Head of caudate nucleus (tissue), 42 donors: Measurements from ENCODE around the gene SSTR4.
"Not testable (repeated sequence)": the region's sequence is repeated elsewhere in the genome, so short reads cannot be mapped to it uniquely, and the experiment has no call there.

Experiments used
- DNase-seq, 42 donors: peaks; one replicate each; pipeline versions ENCODE4 v3.0.0 to v3.0.0-alpha.2; 2020 to 2021; ENCODE audit warnings: mixed read lengths in 7 of 42
- intact Hi-C: fragments of 100-400 bp; cut with DNase I; formaldehyde crosslinking; loops from one replicate; pipeline ENCODE4 v1.15.0; 2022

SSTR4 gene, protein sequence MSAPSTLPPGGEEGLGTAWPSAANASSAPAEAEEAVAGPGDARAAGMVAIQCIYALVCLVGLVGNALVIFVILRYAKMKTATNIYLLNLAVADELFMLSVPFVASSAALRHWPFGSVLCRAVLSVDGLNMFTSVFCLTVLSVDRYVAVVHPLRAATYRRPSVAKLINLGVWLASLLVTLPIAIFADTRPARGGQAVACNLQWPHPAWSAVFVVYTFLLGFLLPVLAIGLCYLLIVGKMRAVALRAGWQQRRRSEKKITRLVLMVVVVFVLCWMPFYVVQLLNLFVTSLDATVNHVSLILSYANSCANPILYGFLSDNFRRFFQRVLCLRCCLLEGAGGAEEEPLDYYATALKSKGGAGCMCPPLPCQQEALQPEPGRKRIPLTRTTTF

DNA sequence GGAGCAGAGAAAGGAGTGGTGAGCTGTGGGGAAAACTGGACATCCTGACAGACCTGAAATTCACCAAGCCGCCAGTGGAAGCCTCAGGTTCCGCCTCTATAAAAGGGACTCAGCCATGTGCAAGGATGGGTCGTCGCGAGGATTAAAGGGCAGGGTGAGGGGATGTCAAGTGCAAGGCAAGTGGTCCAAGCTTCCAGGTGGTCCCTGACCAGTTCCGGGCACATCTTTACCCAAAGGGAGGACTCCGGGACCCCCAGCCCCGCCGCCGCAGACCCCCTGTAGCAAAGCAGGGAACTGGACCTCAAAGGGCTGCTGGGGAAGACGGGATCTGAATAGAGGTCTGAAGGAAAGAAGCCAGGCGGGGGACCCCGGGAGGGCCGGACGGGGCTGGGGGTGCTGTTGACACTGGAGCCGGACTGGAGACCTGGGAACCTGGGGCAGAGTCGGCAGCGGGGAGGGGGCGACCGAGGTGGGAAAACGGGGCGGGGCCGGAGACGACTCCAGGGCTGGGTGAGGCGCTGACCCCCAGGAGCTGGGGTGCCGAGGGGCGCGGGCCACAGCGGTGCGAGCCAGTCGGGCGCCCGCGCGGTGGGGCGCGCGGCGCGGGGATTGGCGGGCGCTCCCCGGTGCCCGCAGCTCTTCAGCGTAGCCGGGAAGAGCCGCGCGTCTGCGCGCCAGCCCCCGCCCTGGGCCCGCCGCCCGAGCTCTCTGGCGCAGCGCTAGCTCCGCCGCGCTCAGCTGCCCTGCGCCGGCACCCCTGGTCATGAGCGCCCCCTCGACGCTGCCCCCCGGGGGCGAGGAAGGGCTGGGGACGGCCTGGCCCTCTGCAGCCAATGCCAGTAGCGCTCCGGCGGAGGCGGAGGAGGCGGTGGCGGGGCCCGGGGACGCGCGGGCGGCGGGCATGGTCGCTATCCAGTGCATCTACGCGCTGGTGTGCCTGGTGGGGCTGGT lies at the start of gene SSTR4:
TSS of gene SSTR4 (plus strand) at position 592 of the 951 bp plus-strand sequence. CDS start at position 764, 172 bp downstream.
- DNase-seq = peak in 1 of 42 donors; percentile 11
- intact Hi-C loops = no loop called here

DNA sequence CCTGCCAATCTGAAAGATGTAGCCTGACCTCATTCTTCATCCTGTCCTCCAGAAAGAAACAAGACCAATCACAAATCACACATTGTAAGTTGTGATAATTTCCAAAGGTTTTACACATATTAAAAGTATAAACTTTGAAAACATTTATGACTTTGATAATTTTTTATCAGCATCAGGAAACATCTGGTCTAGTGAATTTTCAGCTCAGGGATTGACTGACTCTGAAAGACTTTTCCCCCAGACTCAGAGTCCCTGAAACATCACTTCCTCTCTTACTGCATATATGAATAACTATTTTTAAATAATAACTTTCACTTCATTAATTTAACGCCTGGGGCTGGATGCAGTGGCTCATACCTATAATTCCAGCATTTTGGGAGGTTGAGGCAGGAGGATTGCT lies 48.5 kb upstream of the SSTR4 start:
- intact Hi-C loops = no loop called here
- no peak for DNase-seq

DNA sequence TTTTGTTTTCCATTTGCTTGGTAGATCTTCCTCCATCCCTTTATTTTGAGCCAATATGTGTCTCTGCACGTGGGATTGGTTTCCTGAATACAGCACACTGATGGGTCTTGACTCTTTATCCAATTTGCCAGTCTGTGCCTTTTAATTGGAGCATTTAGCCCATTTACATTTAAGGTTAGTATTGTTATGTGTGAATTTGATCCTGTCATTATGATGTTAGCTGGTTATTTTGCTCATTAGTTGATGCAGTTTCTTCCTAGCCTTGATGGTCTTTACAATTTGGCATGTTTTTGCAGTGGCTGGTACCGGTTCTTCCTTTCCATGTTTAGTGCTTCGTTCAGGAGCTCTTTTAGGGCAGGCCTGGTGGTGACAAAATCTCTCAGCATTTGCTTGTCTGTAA lies 43.7 kb upstream of the SSTR4 start:
- not testable (repeated sequence) for DNase-seq

GRCh38 chr20:22993823-22994222 lies 41.3 kb upstream of the SSTR4 start:
- intact Hi-C loops = no loop called here

More for the DNA sequence above, 43.7 kb upstream of the SSTR4 start:
- intact Hi-C loops = not testable (repeated sequence)

GRCh38 chr20:22995923-22996322 lies 39.2 kb upstream of the SSTR4 start:
- intact Hi-C loops = no loop called here
- DNase-seq = peak in 1 of 42 donors; percentile 27

More at GRCh38 chr20:22993823-22994222, 41.3 kb upstream of the SSTR4 start:
- DNase-seq = peak in 1 of 42 donors; percentile 5

- intact Hi-C loops = no loop called here
These were observed 36.6 kb upstream of the SSTR4 start for GRCh38 chr20:22998476-22998875.

DNA sequence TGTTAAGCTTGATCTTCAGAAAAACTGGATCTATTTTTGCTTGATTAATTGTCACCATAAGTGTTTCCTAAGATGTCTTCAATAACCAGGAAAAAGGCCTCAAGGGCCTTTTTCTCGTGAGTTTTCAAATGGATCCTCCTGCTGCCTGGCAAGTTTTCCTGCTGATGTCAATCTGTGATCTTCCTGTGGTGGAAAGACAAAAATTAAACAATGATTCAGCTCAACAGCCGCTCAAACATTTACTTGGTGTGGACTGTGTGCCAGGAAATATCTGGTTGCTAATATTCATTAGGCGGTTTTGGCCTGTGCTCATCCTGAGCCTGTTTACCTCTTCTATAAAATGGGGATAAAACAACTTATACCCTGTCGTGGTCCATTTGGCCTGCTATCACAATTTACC lies 35.4 kb upstream of the SSTR4 start:
- intact Hi-C loops = no loop called here
- peak in 1 of 42 donors; percentile 0 for DNase-seq

More at GRCh38 chr20:22998476-22998875, 36.6 kb upstream of the SSTR4 start:
- peak in 1 of 42 donors; percentile 6 for DNase-seq

DNA sequence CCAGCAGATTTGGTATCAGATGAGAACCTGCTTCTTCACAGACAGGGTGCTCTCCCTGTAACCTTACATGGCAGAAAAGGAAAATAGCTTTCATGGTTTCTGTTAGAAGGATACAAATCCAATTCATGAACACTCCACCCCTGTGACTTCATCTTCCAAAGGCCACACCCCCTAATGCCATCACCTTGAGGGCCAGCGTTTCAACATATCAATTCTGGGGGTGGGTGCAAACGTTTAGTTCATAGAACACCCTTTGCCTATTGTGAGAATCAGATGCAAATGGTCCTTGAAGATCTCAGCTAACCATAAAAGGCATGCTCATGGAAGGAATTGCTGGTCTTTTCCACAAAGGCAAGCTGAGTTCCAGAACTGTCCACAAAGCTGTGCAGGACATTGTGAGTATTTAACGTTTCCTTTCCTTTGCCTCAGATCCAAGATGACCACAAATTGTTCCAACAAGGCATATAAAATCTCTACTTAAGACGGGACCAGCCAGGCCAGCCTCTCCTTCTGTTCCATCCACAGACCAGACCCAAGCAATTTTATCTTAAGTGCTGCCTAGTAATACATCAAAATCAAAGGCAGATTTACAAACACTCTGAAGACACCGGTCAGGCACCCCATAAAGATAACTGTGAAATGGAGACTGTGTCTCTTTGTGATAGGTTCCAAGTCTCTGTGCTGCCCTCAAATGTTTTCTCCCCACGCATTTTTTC lies 34.7 kb upstream of the SSTR4 start:
- intact Hi-C loops = no loop called here
- peak in 1 of 42 donors; percentile 19 for DNase-seq

DNA sequence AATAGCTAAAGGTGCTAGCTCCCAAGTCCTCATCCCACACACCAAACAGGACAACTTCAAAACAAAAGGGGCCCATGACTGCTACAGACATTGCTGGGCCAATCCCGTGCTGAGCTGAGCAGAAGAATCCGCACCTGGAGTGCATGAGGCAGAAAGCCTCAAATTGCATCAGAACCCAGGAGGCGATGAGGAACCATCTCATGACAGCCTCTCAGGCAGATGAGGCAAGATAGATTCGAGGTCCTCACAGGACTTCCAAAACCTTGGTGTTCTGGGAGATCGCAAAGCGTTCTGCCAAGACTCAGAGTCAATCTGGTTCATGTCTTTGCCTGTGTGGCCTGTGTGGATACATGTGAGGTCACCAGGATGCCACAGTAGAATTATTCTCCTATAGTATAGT lies 32.8 kb upstream of the SSTR4 start:
- DNase-seq = peak in 1 of 42 donors; percentile 33
- intact Hi-C loops = no loop called here

DNA sequence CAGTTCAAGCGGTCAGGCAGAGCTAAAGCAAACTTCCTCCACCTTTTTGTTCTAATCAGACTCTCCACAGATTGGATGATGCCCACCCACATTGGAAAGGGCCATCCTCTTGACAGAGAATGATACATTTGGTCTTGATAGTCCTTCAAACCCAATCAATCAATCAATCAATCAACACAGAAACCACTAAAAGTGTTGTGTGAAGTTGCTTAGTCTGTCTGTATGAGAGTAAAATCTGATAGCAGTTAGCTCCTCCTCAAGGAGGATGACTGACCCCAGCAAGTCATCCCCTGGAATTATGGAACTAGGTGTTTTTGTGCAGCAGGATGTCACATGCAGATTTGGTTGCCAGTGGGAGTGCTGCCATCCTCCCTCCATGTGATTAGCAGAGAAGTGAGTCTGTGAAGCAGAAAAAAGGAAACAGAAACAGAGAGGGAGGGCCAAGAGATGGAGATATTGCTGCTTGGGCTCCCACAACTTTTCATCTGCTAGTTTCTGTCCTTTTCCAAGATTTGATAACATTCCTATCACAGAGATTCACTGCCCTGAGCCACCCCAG lies 32.0 kb upstream of the SSTR4 start:
- intact Hi-C loops = no loop called here
- DNase-seq = peak in 1 of 42 donors; percentile 27

DNA sequence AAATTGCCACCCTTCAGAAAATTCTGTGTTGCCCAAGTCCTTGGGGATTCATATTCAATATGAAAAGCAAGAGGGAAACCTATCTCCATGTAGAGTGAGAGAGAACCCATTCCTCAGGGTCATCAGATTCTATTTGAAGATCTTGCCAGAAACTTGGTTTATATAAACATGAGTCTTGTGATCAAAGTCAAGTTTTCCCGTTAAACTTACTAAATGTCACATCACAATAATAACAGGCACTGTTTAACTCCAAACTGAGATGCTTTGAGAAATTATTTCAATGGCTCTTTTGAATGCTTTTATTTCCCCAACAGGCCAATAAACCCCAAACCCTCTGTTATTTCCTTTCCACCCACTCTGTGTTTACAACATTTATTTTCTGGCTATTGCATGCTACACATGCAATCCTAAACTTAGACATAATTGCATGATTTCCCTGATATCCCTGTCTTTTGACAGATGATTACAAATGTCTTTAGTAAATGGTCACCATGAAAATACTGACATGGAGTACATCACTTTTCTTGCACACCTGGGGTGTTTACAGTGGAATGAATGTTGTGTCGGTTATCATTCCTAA lies 31.1 kb upstream of the SSTR4 start:
- intact Hi-C loops = no loop called here
- DNase-seq = no peak

GRCh38 chr20:23005776-23006175 lies 29.3 kb upstream of the SSTR4 start:
- DNase-seq = peak in 1 of 42 donors; percentile 17
- intact Hi-C loops = no loop called here

DNA sequence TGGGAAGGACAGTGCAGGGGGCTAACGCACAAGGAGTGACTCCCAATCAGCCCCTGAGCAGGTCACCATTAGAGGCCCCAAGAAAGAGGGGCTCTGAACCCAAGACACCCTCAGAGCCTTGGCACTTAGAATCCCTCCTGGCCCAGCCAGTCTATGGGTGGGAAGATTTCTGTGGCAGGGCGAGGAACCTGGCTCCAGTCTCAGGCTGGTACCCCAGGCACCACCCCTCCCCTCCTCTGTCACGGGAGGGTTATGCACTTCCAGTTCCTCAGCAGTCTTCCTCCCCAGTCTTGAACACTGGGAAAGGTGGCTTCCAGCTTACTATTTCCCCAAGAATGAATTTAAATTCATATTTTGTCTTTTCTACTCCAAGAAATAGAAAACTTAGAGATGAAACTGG lies 27.6 kb upstream of the SSTR4 start:
- intact Hi-C loops = no loop called here

GRCh38 chr20:23007886-23008655 lies 27.0 kb upstream of the SSTR4 start:
- peak in 1 of 42 donors; percentile 25 for DNase-seq
- intact Hi-C loops = no loop called here

More for the DNA sequence above, 27.6 kb upstream of the SSTR4 start:
- DNase-seq = peak in 1 of 42 donors; percentile 19

DNA sequence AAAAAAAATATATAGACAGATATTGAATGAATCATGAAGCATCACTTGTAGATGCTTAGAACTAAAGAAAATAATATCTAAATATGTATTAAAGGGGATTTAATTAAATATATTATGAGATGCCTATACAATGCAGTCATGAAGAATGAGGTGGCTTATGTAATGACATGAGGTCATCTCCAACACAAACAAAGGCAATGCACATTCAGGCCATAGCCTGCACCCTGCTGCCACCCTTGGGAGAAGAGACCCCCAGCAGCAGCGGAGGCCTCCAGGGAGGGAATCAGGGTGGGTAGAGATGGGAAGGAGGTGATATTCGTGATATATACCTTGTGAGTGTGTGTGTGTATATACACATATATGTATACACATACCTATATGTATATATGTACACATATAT lies 26.4 kb upstream of the SSTR4 start:
- DNase-seq = peak in 1 of 42 donors; percentile 26
- intact Hi-C loops = no loop called here

DNA sequence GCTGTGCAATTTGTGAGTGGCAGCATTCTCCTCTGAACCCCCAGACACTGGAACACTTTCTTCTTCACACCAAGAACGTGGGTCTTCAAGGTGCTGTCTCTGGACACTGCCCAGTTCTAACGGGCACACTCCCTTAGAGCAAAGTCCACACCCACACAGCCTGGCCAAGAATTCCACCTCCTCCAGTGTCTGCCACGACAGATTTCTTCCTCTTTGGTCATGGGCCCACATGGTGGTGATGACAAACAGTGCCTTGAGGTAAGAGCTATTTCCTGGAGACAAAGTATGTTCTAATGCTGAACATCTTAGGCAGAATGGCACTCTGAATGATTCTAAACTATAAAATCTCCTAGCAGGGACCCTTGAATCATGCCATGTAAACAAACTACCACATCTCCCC lies 25.5 kb upstream of the SSTR4 start:
- DNase-seq = peak in 1 of 42 donors; percentile 22
- intact Hi-C loops = no loop called here

DNA sequence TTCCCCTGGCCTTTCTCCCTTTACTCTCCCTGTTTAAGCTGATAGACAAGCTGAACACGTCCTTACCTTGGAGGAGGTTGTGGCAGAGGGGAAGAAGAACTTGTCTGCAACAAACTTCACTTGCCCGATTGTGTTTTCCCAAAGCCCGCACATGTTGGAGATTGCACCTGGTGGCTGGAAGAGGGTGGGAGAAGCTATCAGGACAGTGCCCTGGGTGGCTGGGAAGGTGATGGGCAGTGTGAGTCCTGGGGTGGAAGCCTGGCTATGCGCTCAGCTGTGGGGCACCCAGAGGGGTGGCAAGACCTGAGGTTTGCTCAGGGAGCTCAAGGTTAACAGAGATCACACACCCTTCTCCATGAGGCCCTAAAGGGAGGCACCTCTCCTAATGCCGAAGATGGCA lies 25.0 kb upstream of the SSTR4 start:
- peak in 1 of 42 donors; percentile 27 for DNase-seq

More for the DNA sequence above, 25.0 kb upstream of the SSTR4 start:
- intact Hi-C loops = no loop called here
